ENCODE data around the gene GRB2.
"Not testable (repeated sequence)": the region's sequence is repeated elsewhere in the genome, so short reads cannot be mapped to it uniquely, and the experiment has no call there.

Gene GRB2
- 107 to 194 reads per million in 2 donors for total RNA-seq

DNA sequence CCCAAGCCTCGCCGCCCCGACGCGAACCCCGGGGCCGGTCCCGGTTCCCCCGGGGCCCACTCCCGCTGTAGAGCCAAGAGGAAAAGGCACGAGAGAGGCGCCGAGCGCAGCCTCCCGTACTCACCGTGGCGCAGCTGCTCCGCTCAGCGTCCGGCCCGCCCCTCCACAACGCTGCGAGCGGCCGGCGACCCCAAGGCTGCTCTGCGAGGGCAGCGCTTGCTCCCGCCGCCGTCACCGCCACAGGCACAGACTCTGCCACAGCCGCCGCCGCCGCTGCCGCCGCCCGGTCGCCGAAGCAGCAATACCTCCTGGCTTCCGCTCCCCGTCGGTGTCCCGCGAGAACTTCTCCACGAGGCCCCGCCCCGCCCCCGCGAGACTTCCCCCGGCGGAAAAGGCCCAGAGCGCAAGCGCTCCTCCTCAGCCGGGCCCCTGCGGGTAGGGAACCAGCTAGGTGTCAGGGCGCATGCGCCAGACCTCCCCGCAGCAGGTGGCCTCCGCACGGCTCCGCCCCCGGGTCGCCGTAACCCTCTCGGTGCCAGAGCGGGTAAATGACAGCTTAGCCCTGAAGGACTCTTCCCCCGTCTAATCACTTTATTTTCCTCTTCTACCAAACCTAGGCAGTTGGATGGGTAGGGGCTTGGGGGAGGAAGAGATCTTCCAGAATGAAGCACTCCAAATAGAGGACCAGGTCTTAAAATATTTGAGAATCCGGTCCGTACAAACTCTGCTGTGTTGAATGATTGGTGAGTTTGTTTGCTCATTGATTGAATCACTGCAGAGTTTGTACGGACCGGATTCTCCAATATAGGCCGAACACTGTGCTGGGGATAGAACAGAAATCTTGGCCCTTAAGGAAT lies at the start of gene GRB2:
Gene GRB2, minus strand, starts transcription at position 314 of the 857 bp plus-strand sequence. CDS start 12,050 bp downstream, outside the sequence.
- DNase-seq, result peak; percentile 99

DNA sequence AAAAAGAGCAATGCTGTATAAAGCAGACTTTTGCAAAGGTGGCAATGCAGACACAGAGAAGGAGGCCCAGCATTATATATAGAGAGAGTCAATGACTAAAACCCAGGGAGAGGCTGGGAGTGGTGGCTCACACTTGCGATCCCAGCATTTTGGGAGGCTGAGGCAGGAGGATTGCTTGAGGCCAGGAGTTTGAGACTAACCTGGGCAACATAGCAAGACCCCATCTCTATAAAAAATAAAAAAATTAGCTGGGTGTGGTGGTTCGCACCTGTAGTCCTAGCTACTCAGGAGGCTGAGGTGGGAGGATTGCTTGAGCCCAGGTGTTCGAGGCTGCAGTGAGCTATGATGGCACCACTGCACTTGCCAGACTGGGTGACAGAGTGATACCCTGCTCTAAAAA lies 49.2 kb upstream of the GRB2 start:
- not testable (repeated sequence) for DNase-seq

GRCh38 chr17:75454193-75454592 lies 48.7 kb upstream of the GRB2 start:
- DNase-seq, result no peak

DNA sequence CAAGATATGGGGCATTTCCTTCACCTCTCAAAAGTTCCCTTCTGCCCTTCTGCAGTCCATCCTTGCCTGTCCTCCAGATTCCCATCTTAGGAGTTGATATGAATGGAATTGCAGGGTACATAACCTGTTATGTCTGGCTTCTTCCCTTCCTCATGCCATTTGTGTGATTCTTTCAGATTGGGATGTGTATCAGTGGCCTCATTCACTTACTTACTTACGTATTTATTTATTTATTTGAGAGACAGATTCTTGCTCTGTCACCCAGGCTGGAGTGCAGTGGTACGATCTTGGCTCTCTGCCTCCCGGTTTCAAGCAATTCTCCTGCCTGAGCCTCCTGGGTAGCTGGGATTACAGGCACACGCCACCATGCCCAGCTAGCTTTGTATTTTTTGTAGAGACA lies 44.8 kb upstream of the GRB2 start:
- no peak for DNase-seq

- DNase-seq, result no peak
Observed at GRCh38 chr17:75447951-75448856, 42.7 kb upstream of the GRB2 start.

DNA sequence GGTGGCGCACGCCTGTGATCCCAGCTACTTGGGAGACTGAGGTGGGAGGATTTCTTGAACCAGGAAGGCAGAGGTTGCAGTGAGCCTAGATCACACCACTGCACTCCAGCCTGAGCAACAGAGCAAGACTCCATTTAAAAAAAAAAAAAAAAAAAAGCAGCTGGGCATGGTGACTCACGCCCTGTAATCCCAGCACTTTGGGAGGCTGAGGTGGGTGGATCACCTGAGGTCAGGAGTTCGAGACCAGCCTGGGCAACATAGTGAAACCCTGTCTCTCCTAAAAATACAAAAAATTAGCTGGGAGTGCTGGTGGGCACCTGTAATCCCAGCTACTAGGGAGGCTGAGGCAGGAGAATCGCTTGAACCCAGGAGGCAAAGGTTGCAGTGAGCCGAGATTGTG lies 40.4 kb upstream of the GRB2 start:
- DNase-seq, result not testable (repeated sequence)

DNA sequence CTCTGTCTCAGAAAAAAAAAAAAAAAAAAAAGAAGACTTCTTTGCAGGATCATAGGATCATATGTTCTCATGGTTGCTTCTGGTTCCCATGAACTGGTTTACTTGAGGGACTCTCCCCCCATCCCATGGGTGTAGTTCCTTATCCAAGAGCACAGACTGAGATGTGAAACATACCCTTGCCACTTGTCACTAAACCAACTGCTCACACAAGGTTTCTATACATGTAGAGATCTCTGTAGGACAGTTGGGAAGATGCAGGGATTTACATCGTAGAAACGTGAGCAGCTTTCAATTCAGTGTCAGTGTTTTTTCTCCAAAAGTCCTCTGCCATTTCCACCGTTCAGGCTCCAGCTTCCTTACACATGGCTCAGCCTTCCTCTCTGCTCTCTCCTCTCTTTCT lies 39.8 kb upstream of the GRB2 start:
- no peak for DNase-seq

GRCh38 chr17:75442168-75443103 lies 37.0 kb upstream of the GRB2 start:
- no peak for DNase-seq

GRCh38 chr17:75440738-75441448 lies 35.4 kb upstream of the GRB2 start:
- no peak for DNase-seq

DNA sequence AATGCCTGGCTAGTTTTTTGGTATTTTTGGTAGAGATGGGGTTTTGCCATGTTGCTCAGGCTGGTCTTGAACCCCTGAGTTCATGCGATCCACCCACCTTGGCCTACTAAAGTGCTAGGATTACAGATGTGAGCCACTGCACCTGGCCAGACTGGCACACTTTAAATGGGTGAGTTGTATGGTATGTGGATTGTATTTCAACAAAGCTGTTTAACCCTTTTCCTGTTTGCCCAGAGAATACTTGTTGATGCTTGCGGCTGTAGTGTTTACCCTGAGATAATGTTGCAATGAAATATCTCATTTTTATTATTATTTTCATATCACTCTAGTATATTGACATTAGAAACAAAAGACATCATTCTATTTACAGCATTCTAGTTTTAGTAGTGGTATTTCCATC lies 33.8 kb upstream of the GRB2 start:
- DNase-seq, result no peak

- not testable (repeated sequence) for DNase-seq
Observed at GRCh38 chr17:75437404-75437803, 31.9 kb upstream of the GRB2 start.

DNA sequence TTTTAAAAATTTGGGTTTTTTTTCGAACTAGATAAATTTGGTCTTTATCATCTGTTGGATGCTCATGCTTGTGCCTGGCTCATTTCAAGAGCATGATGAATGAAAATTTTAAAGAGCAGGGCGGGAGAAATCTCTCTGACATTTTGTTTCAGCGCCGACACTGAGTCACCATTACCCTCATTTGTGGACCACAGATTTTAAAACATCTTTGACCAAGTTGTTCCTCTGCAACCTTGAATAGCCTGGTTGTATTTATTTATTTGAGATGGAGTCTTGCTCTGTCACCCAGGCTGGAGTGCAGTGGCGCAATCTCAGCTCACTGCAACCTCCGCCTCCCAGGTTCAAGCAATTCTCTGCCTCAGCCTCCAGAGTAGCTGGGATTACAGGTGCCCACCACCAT lies 29.0 kb upstream of the GRB2 start:
- not testable (repeated sequence) for DNase-seq

DNA sequence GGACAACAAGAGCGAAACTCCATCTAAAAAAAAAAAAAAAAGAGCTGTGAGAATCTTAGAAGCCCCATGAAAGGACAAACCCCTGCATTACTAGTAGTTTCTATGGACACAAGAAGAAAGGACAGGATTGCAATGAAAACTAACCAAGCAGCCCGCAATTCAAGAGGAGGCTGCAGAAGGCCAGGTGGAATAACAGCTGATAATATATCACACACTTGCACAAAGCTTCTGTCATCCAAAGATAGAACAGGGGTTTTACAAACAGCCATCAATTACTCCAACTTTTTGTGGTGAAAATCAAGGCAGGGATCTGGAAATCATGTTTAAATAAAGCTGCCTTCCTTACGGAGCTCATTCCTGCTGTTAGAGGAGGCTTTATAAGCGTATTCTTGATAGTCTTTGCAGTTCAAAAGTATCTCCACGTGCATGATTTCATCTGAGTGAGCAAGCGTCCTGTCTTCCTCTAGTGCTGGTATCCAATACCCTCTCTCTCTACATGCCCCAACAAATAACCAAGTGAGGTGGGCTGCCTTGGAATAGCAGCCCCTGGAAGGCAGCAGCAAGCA lies 27.8 kb upstream of the GRB2 start:
- DNase-seq, result no peak

DNA sequence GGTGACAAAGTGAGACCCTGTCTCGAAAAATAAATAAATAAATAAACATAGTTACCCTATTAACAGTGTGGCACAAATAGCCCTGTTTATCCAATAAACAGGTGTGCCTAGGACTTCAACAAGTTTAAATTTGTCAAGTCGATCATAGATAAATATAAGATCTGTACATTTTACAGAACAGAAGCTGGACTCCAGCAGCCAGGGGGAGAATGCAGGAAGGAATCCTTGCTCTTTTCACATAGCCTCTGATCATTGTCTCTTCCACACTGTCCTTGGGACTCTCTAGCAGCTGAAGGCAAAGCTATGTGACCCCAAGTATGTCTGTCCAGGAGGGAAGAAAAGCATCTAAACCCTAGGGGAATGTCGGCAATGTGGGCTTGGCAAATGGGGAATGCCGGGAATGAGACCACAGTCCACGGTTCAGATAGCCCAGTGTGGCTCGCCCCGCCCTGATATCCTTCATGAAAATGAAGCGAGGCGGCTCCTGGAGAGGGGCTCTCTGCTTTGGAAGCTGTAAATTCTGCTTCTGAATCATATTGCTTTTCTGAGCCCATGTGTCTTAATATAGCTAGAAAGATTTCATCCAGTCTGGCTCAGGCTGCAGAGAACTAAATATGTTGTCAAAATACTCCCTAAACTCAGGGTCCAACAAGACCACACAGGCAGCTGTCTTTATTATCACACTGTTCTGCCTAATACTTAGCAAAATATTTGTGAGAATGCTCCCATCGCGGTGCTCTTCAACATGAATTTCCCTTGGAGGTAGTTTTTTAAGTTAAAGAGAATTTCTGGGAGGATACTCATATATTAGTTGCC lies 24.9 kb upstream of the GRB2 start:
- DNase-seq, result no peak

DNA sequence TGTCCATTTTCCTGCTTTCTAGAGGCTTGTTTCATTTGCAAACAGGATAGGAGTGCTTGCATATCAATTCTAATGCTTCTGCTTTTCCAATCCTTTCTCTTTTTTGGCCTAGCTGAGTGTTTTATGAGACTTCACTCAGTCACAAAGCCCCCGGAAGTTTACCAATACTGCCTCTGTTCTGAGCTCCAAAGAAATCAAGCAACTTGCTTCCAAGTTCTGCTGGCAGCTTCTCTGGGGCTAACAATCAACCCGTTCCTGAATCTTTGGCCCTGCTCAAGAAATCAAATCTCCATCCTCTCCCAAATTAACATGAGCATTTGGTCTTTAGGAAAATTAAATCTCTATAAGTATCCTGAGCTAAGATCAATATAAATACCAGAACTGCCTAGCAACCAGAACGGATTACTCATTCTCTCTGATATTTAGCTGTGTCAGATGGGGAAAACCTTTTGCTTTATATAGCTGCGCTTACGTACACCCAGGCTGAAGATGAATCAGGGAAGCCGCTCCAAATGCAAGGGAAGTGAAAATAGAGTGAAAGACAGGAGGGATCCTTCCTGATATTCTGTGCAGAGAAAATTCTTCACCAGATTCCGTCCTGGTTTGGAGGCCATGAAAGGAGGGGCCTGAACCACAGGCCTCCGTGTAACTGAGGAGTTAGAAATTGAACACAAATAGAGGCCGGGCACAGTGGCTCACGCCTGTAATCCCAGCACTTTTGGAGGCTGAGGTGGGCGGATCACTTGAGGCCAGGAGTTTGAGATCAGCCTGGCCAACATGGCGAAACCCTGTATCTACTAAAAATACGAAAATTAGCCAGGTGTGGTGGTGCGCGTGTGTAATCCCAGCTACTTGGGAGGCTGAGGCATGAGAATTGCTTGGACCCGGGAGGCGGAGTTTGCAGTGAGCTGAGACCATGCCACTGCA lies 23.3 kb upstream of the GRB2 start:
- DNase-seq, result no peak

GRCh38 chr17:75418531-75418930 lies 13.1 kb upstream of the GRB2 start:
- DNase-seq, result no peak

GRCh38 chr17:75417054-75417580 lies 11.6 kb upstream of the GRB2 start:
- DNase-seq, result no peak

GRCh38 chr17:75416006-75416405 lies 10.5 kb upstream of the GRB2 start:
- DNase-seq, result no peak

- no peak for DNase-seq
Observed at GRCh38 chr17:75414488-75414887, 9.0 kb upstream of the GRB2 start.
